ENCODE results near the gene CRYBB3.

Gene CRYBB3

GRCh38 chr22:25199731-25200520 is at the start of gene CRYBB3:
CRYBB3 (plus strand) TSS chr22:25199858; CDS start chr22:25201397, 1,539 bp downstream.
- DNase-seq (ENCODE audit: low read depth): no peak

- no peak for DNase-seq (ENCODE audit: low read depth)
Measured at GRCh38 chr22:25153961-25154666, 45.5 kb upstream of the CRYBB3 start.

GRCh38 chr22:25154667-25154999 is 45.0 kb upstream of the CRYBB3 start:
- no peak for DNase-seq (ENCODE audit: low read depth)

- DNase-seq (ENCODE audit: low read depth): no peak
Measured at GRCh38 chr22:25156736-25157135, 42.9 kb upstream of the CRYBB3 start.

GRCh38 chr22:25159028-25159427 is 40.6 kb upstream of the CRYBB3 start:
- no peak for DNase-seq (ENCODE audit: low read depth)

- DNase-seq (ENCODE audit: low read depth): no peak
Measured at GRCh38 chr22:25160120-25160996, 39.3 kb upstream of the CRYBB3 start.

GRCh38 chr22:25161017-25161915 is 38.4 kb upstream of the CRYBB3 start:
- no peak for DNase-seq (ENCODE audit: low read depth)

- no peak for DNase-seq (ENCODE audit: low read depth)
Measured at GRCh38 chr22:25161916-25162530, 37.6 kb upstream of the CRYBB3 start.

GRCh38 chr22:25162561-25162960 is 37.1 kb upstream of the CRYBB3 start:
- DNase-seq (ENCODE audit: low read depth): no peak

GRCh38 chr22:25165785-25166184 is 33.9 kb upstream of the CRYBB3 start:
- no peak for DNase-seq (ENCODE audit: low read depth)

- no peak for DNase-seq (ENCODE audit: low read depth)
Measured at GRCh38 chr22:25166266-25167040, 33.2 kb upstream of the CRYBB3 start.

GRCh38 chr22:25167082-25167481 is 32.6 kb upstream of the CRYBB3 start:
- DNase-seq (ENCODE audit: low read depth): no peak

GRCh38 chr22:25167834-25168601 is 31.6 kb upstream of the CRYBB3 start:
- DNase-seq (ENCODE audit: low read depth): no peak

- no peak for DNase-seq (ENCODE audit: low read depth)
Measured at GRCh38 chr22:25169278-25170031, 30.2 kb upstream of the CRYBB3 start.

GRCh38 chr22:25170426-25170980 is 29.2 kb upstream of the CRYBB3 start:
- DNase-seq (ENCODE audit: low read depth): no peak

GRCh38 chr22:25172153-25172552 is 27.5 kb upstream of the CRYBB3 start:
- DNase-seq (ENCODE audit: low read depth): peak; percentile 5

GRCh38 chr22:25174156-25174887 is 25.3 kb upstream of the CRYBB3 start:
- DNase-seq (ENCODE audit: low read depth): no peak
